RWPE2 (cell line): ENCODE measurements around the gene AMER2.

Experiments used
- ATAC-seq: fragments of 200-7000 bp; cut with Tn5 transposase; 3 replicates; pipeline ENCODE4 v1.9.1; 2021; ENCODE audit warnings: low read depth
- DNase-seq: peaks from one replicate; pipeline ENCODE4 v3.0.0-alpha.2; 2020; ENCODE audit warnings: low spot score
- H3K27ac ChIP-seq: fragments of 450-650 bp; 2 replicates; pipeline ENCODE4 v1.5.1; 2017; ENCODE audit warnings: mild to moderate bottlenecking; ENCODE audit not compliant: poor library complexity, severe bottlenecking
- H3K27me3 ChIP-seq: fragments of 250-450 bp; sonication (Bioruptor Pico); 2 replicates; pipeline ENCODE4 v1.5.1; 2021; ENCODE audit warnings: mild to moderate bottlenecking, moderate library complexity; ENCODE audit not compliant: insufficient read depth, poor library complexity, severe bottlenecking
- H3K36me3 ChIP-seq: fragments of 250-450 bp; sonication (Bioruptor Pico); 2 replicates; pipeline ENCODE4 v1.5.1; 2020; ENCODE audit warnings: low read depth, mild to moderate bottlenecking, moderate library complexity
- H3K4me1 ChIP-seq: fragments of 250-450 bp; sonication (Bioruptor Pico); 2 replicates; pipeline ENCODE4 v1.5.1; 2021; ENCODE audit warnings: mild to moderate bottlenecking, moderate library complexity; ENCODE audit not compliant: insufficient read depth, poor library complexity, severe bottlenecking
- H3K4me3 ChIP-seq: fragments of 250-450 bp; sonication (Bioruptor Pico); 2 replicates; pipeline ENCODE4 v1.5.1; 2021; ENCODE audit warnings: mild to moderate bottlenecking, moderate library complexity; ENCODE audit not compliant: severe bottlenecking
- H3K9me3 ChIP-seq: fragments of 250-450 bp; sonication (Bioruptor Pico); 2 replicates; pipeline ENCODE4 v1.5.1; 2021; ENCODE audit warnings: mild to moderate bottlenecking, moderate library complexity; ENCODE audit not compliant: severe bottlenecking
- TF ChIP-seq, protein P1 (sequence below): fragments of 450-650 bp; IDR thresholded peaks from one replicate; pipeline ENCODE4 v1.5.1; 2017; ENCODE audit warnings: mild to moderate bottlenecking, moderate library complexity; ENCODE audit not compliant: poor library complexity, severe bottlenecking

AMER2 gene

GRCh38 chr13:25179832-25180774 is 8.0 kb upstream of the AMER2 start:
- Histone ChIP-seq H3K4me3 (no peak overlapping the region), H3K27me3 (peaks cover 9% of the 10 kb centered on the region), H3K4me1 (no peaks in the 10 kb centered on the region), H3K27ac (no peak overlapping the region), H3K9me3 (no peaks in the 10 kb centered on the region), H3K36me3 (no peaks in the 10 kb centered on the region)
- ATAC-seq (no peak), DNase-seq (no peak)
- TF ChIP-seq, protein P1, sequence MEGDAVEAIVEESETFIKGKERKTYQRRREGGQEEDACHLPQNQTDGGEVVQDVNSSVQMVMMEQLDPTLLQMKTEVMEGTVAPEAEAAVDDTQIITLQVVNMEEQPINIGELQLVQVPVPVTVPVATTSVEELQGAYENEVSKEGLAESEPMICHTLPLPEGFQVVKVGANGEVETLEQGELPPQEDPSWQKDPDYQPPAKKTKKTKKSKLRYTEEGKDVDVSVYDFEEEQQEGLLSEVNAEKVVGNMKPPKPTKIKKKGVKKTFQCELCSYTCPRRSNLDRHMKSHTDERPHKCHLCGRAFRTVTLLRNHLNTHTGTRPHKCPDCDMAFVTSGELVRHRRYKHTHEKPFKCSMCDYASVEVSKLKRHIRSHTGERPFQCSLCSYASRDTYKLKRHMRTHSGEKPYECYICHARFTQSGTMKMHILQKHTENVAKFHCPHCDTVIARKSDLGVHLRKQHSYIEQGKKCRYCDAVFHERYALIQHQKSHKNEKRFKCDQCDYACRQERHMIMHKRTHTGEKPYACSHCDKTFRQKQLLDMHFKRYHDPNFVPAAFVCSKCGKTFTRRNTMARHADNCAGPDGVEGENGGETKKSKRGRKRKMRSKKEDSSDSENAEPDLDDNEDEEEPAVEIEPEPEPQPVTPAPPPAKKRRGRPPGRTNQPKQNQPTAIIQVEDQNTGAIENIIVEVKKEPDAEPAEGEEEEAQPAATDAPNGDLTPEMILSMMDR, result no peak

DNA sequence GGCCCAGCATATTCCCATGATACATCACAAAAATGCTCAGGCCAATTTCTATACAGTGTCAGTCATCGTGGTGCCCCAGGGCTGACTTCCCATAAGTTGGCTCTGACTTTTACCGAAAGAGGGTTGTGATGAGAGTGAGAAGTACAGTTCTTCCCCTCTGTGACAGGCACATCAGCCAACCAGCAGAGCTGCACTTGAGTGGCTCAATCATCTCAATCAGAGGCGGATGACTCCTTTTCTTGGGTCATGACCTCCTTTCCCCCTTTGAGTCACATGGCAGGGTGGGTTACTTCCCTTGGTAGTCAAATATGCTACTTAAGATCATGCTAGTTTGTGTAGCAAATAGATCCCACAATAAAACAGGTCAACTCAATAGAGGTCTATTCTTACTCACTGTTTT is 6.9 kb upstream of the AMER2 start:
- Histone ChIP-seq H3K4me1 (no peaks in the 10 kb centered on the region), H3K36me3 (no peaks in the 10 kb centered on the region), H3K9me3 (no peaks in the 10 kb centered on the region), H3K27ac (no peak overlapping the region), H3K4me3 (no peak overlapping the region), H3K27me3 (peaks cover 15% of the 10 kb centered on the region)
- TF ChIP-seq, protein P1, result no peak
- ATAC-seq (no peak), DNase-seq (no peak)

GRCh38 chr13:25178070-25178469 is 6.0 kb upstream of the AMER2 start:
- Histone ChIP-seq H3K4me1 (no peaks in the 10 kb centered on the region), H3K27ac (no peak overlapping the region), H3K27me3 (peaks cover 24% of the 10 kb centered on the region), H3K9me3 (no peaks in the 10 kb centered on the region), H3K36me3 (no peaks in the 10 kb centered on the region), H3K4me3 (no peak overlapping the region)
- DNase-seq, result no peak
- TF ChIP-seq, protein P1, result no peak
- no peak for ATAC-seq

- Histone ChIP-seq H3K27me3 (peaks cover 29% of the 10 kb centered on the region), H3K36me3 (no peaks in the 10 kb centered on the region), H3K4me3 (no peak overlapping the region), H3K27ac (no peak overlapping the region), H3K4me1 (no peaks in the 10 kb centered on the region), H3K9me3 (no peaks in the 10 kb centered on the region)
- DNase-seq (no peak), ATAC-seq (no peak)
- TF ChIP-seq, protein P1, result no peak
Measured at GRCh38 chr13:25177636-25178035, 5.5 kb upstream of the AMER2 start.

- Histone ChIP-seq H3K4me1 (no peaks in the 10 kb centered on the region), H3K4me3 (no peak overlapping the region), H3K36me3 (no peaks in the 10 kb centered on the region), H3K27me3 (peaks cover 35% of the 10 kb centered on the region), H3K9me3 (no peaks in the 10 kb centered on the region), H3K27ac (no peak overlapping the region)
- TF ChIP-seq, protein P1, result no peak
- no peak for DNase-seq
- no peak for ATAC-seq
Measured at GRCh38 chr13:25177012-25177411, 4.9 kb upstream of the AMER2 start.
